Skeletal muscle satellite cell (primary cell): Measurements from ENCODE around the gene ARL16. TPM values are rescaled to one million over a fixed set of nuclear protein-coding genes. Genes with fewer than 3 reads are reported as not detected.

Source experiments
- small RNA-seq: library from RNA; depleted of rRNA; stranded (forward); fragments of <200 nt; gene quantifications from one replicate; pipeline ENCODE3, GENCODE V24; 2012

ARL16 gene

Small RNAs within 50 kb of the gene (small RNA-seq; reads per million reads assigned to genes)
- not detected for gene MIR6786
